Ovary (tissue), 9 donors: ENCODE data around the gene RNF217. TPM values are rescaled to one million over a fixed set of nuclear protein-coding genes. Genes with fewer than 3 reads are reported as not detected.

Source experiments
- DNase-seq, 5 donors: peaks; one replicate each; pipeline ENCODE4 v3.0.0-alpha.2; 2019 to 2020
- H3K27ac ChIP-seq, 2 donors: fragments of 200-600 bp; one replicate each; pipeline versions ENCODE4 v1.5.1 to v1.8.0; 2019 to 2022
- H3K27me3 ChIP-seq: fragments of 200-600 bp; one replicate; pipeline ENCODE4 v1.8.0; 2022
- H3K36me3 ChIP-seq: fragments of 200-600 bp; sonication (generic); one replicate; pipeline ENCODE4 v1.5.1; 2019
- H3K4me1 ChIP-seq: one replicate; pipeline ENCODE4 v1.8.1; 2013; ENCODE audit warnings: mild to moderate bottlenecking, moderate library complexity; ENCODE audit not compliant: insufficient read depth
- H3K4me3 ChIP-seq: fragments of 200-600 bp; sonication (generic); one replicate; pipeline ENCODE4 v1.5.1; 2017
- H3K9me3 ChIP-seq, 2 donors: fragments of 200-600 bp in 1 of 2; sonication (generic) in 1 of 2; one replicate each; pipeline versions ENCODE4 v1.5.1 to v1.8.1; 2013 to 2019; ENCODE audit warnings: mild to moderate bottlenecking in 1 of 2, moderate library complexity in 1 of 2
- CTCF ChIP-seq, 3 donors: fragments of 450-650 bp in 2 of 3; fragments of 200-600 bp in 1 of 3; IDR thresholded peaks; one replicate each; pipeline versions ENCODE4 v1.5.1 to v1.8.0; 2016 to 2022; ENCODE audit warnings: antibody characterized with exemption in 3 of 3, mild to moderate bottlenecking in 1 of 3
- EP300 ChIP-seq: sonication (generic); formaldehyde crosslinking; IDR thresholded peaks from one replicate; pipeline ENCODE4 v1.6.1; 2017; ENCODE audit warnings: antibody characterized with exemption
- POLR2A ChIP-seq: fragments of 450-650 bp; IDR thresholded peaks from one replicate; pipeline ENCODE4 v1.6.1; 2017; ENCODE audit warnings: antibody characterized with exemption, mild to moderate bottlenecking, moderate library complexity
- WGBS, 3 donors: extraction: QIAGEN DNeasy Blood & Tissue Kit in 1 of 3; methylation state at CpG; one replicate each; pipeline versions ENCODE4 v1.1.5 to v1.1.7; 2013 to 2017; 5-methylcytosine and 5-hydroxymethylcytosine counted together
- intact Hi-C, 4 donors: fragments of 100-400 bp; cut with DNase I; formaldehyde crosslinking; loops; one replicate each; pipeline versions ENCODE4 v1.11.0 to v1.15.1; 2022 to 2023
- polyA plus RNA-seq, 2 donors: library from polyadenylated mRNA; stranded (reverse); fragments of 200-250 nt in 1 of 2; fragments of 350-450 nt in 1 of 2; fragmentation: Illumina TruSeq in 1 of 2; extraction: RNeasy Lipid Tissue Mini Kit (QIAGEN cat#74804) in 1 of 2; gene quantifications; one replicate each; pipeline ENCODE4 v1.2.3, GENCODE V29; 2013 to 2014
- total RNA-seq, 7 donors: library from RNA; depleted of rRNA in 2 of 7; stranded (reverse); fragments of >200 nt in 2 of 7; fragmentation: NEBNext Ultra II Directional in 3 of 7; extraction: Animal tissue kit (Norgen Biotek cat#: 25700) in 3 of 7; gene quantifications; one replicate each; pipeline versions ENCODE4 v1.1.0 to v1.2.4, GENCODE V29; 2016 to 2023
- donor health status: DM: no; HTN: no; CAD: no; lungs with moderate emphysema.
- donor health status: DM: no; HTN: no; CAD: no.
- donor health status: Bipolar disorder and iron deficiency.
- donor health status: DM: yes; HTN: yes; CAD: no.
- donor health status: DM: no; HTN: no; CAD: no.
- donor health status: DM: yes; HTN: yes; CAD: no.

Gene RNF217
- total and polyA plus RNA-seq, 9 donors = 5.8 to 40.4 (median 33.6) TPM

- Histone ChIP-seq H3K27ac (no peak overlapping the region), H3K9me3 (no peaks in the 10 kb centered on the region), H3K27me3 (no peaks in the 10 kb centered on the region), H3K4me1 (no peaks in the 10 kb centered on the region), H3K36me3 (no peaks in the 10 kb centered on the region), H3K4me3 (no peak overlapping the region)
- WGBS, 3 donors = 93 to 98% (median 94%) methylated on average over 1 of the region's 1 CpG
- intact Hi-C loops = loop anchor here in 3 of 4 donors (5.0 kb wide), 2 partner anchors 238 to 243 kb away; no protein-coding TSS in a partner anchor
- TF ChIP-seq EP300 = no peak
- TF ChIP-seq POLR2A = no peak
- no peak for TF ChIP-seq CTCF (IDR thresholded peaks at IDR 0.05)
- DNase-seq = no peak
Measured at GRCh38 chr6:125110056-125110455, 147.8 kb downstream of the RNF217 start.

GRCh38 chr6:125111219-125111983 is 149.2 kb downstream of the RNF217 start:
- H3K36me3 ChIP-seq = no peaks in the 10 kb centered on the region
- TF ChIP-seq CTCF (IDR thresholded peaks at IDR 0.05) = no peak
- TF ChIP-seq POLR2A = no peak
- no peak for TF ChIP-seq EP300
- H3K9me3 ChIP-seq = no peaks in the 10 kb centered on the region
- H3K4me3 ChIP-seq = no peak overlapping the region
- no peak for DNase-seq
- no peaks in the 10 kb centered on the region for H3K27me3 ChIP-seq
- H3K4me1 ChIP-seq = no peaks in the 10 kb centered on the region
- intact Hi-C loops = loop anchor here in 3 of 4 donors (5.0 kb wide), 2 partner anchors 239 to 244 kb away; no protein-coding TSS in a partner anchor
- H3K27ac ChIP-seq = no peak overlapping the region
- 91 to 94% (median 92%) methylated on average over 4 of the region's 4 CpGs for WGBS, 3 donors

GRCh38 chr6:125112934-125113333 is 150.7 kb downstream of the RNF217 start:
- no peak for TF ChIP-seq EP300
- no peak for TF ChIP-seq POLR2A
- TF ChIP-seq CTCF (IDR thresholded peaks at IDR 0.05) = no peak
- no peak overlapping the region for H3K27ac ChIP-seq

GRCh38 chr6:125114248-125114858 is 152.1 kb downstream of the RNF217 start:
- intact Hi-C loops = loop anchor here (2.0 to 5.0 kb wide), 3 partner anchors 242 to 247 kb away; no protein-coding TSS in a partner anchor
- H3K27ac ChIP-seq = no peak overlapping the region
- no peaks in the 10 kb centered on the region for H3K36me3 ChIP-seq
- DNase-seq = peak; percentile 24 to 71 (median 49)
- no peaks in the 10 kb centered on the region for H3K4me1 ChIP-seq
- no peaks in the 10 kb centered on the region for H3K27me3 ChIP-seq
- TF ChIP-seq CTCF (IDR thresholded peaks at IDR 0.05) = peak; percentile 60 to 83 (median 76)
- TF ChIP-seq EP300 = no peak
- WGBS, 3 donors = 0% methylated on average over 1 of the region's 1 CpG
- H3K9me3 ChIP-seq = no peaks in the 10 kb centered on the region
- H3K4me3 ChIP-seq = no peak overlapping the region

More at GRCh38 chr6:125112934-125113333, 150.7 kb downstream of the RNF217 start:
- DNase-seq = no peak
- Histone ChIP-seq H3K27me3 (no peaks in the 10 kb centered on the region), H3K9me3 (no peaks in the 10 kb centered on the region), H3K4me1 (no peaks in the 10 kb centered on the region), H3K36me3 (no peaks in the 10 kb centered on the region), H3K4me3 (no peak overlapping the region)
- intact Hi-C loops = loop anchor here in 3 of 4 donors (5.0 kb wide), 2 partner anchors 241 to 246 kb away; no protein-coding TSS in a partner anchor
